HCT116 (cell line): ENCODE measurements around the gene TM7SF2. TPM values are rescaled to one million over a fixed set of nuclear protein-coding genes. Genes with fewer than 3 reads are reported as not detected.

Experiments
- ATAC-seq: fragments of 200-7000 bp; cut with Tn5 transposase; 2 replicates; pipeline ENCODE4 v1.9.1; 2020; ENCODE audit warnings: mild to moderate bottlenecking, moderate library complexity
- BruUV-seq: library from RNA; stranded (reverse); fragments of 400-500 nt; replicated peaks from 2 replicates; lab custom pipeline; 2021; lab: Mats Ljungman, UMichigan
- CTCF ChIA-PET: fragments of 300-600 bp; sonication (Branson Sonifier 250); formaldehyde crosslinking; loops from one replicate; lab custom pipeline; 2021; ENCODE audit warnings: antibody characterized with exemption; lab: Charles Lee
- POLR2A ChIA-PET: fragments of 300-600, 350-600 bp; sonication (Branson Sonifier 250); formaldehyde crosslinking; loops from one replicate; lab custom pipeline; 2021; ENCODE audit warnings: antibody characterized with exemption; lab: Charles Lee
- RAD21 ChIA-PET, 2 experiments: fragments of 300-600 bp; sonication (Branson Sonifier 250); formaldehyde crosslinking; loops; one replicate each; lab custom pipeline; 2023; ENCODE audit warnings: low total read pairs in 2 of 2; ENCODE audit not compliant: uncharacterized antibody in 2 of 2, unreplicated experiment in 2 of 2, low non-redundant PET in 1 of 2; lab: Charles Lee
- DNase-seq: peaks from one replicate; pipeline ENCODE4 v3.0.0-alpha.2; 2010; ENCODE audit warnings: low read depth, low spot score
- H2AFZ ChIP-seq: fragments of 200-600 bp; shearing (Covaris generic), sonication (generic); 2 replicates; pipeline ENCODE4 v1.6.1; 2017; ENCODE audit warnings: low read depth, mixed run types, mixed read lengths, antibody characterized with exemption, low read length; ENCODE audit not compliant: poor library complexity, severe bottlenecking
- H3K27ac ChIP-seq: 2 replicates; pipeline ENCODE4 v1.5.1; 2012; ENCODE audit warnings: low read depth, low read length
- H3K27me3 ChIP-seq: fragments of 200-600 bp; sonication (generic); 2 replicates; pipeline ENCODE4 v1.6.1; 2016; ENCODE audit warnings: mixed run types, low read length, mixed read lengths; ENCODE audit not compliant: insufficient read depth
- H3K36me3 ChIP-seq, 2 experiments: fragments of 200-500 bp in 1 of 2; fragments of 200-600 bp in 1 of 2; sonication (Bioruptor generic) in 1 of 2; sonication (generic) in 1 of 2; 2 replicates each; pipeline versions ENCODE4 v1.5.1 to v1.6.1; 2014 to 2016; ENCODE audit warnings: low read length in 2 of 2, inconsistent platforms in 1 of 2, mixed read lengths in 1 of 2, mixed run types in 1 of 2; ENCODE audit not compliant: insufficient read depth in 2 of 2, control insufficient read depth in 1 of 2
- H3K4me1 ChIP-seq, 2 experiments: fragments of 200-600 bp in 1 of 2; sonication (generic) in 1 of 2; 2 replicates each; pipeline versions ENCODE4 v1.5.1 to v1.6.1; 2012 to 2017; ENCODE audit warnings: low read length in 2 of 2, inconsistent platforms in 1 of 2, mild to moderate bottlenecking in 1 of 2, mixed read lengths in 1 of 2, mixed run types in 1 of 2, moderate library complexity in 1 of 2; ENCODE audit not compliant: insufficient read depth in 2 of 2, control insufficient read depth in 1 of 2
- H3K4me2 ChIP-seq: fragments of 200-600 bp; sonication (generic); 2 replicates; pipeline ENCODE4 v1.6.1; 2017; ENCODE audit warnings: mixed run types, low read length, mixed read lengths
- H3K4me3 ChIP-seq, 2 experiments: fragments of 200-600 bp in 1 of 2; sonication (generic) in 1 of 2; replicated peaks in 1 of 2; 2 replicates each; pipeline ENCODE4 v1.5.1; 2011 to 2016; ENCODE audit warnings: low read length in 2 of 2, control low read depth in 1 of 2, low read depth in 1 of 2, mild to moderate bottlenecking in 1 of 2, mixed read lengths in 1 of 2, mixed run types in 1 of 2
- H3K79me2 ChIP-seq: fragments of 200-600 bp; sonication (generic); 2 replicates; pipeline ENCODE4 v1.6.1; 2017; ENCODE audit warnings: mild to moderate bottlenecking, mixed run types, low read length, moderate library complexity, mixed read lengths; ENCODE audit not compliant: insufficient read depth
- H3K9ac ChIP-seq: fragments of 200-600 bp; sonication (generic); 2 replicates; pipeline ENCODE4 v1.6.1; 2016; ENCODE audit warnings: low read length, mixed read lengths
- H3K9me2 ChIP-seq: fragments of 200-600 bp; sonication (generic), shearing (Covaris generic); 2 replicates; pipeline ENCODE4 v1.6.1; 2017; ENCODE audit warnings: mixed run types, mild to moderate bottlenecking, moderate library complexity; ENCODE audit not compliant: insufficient read depth
- H3K9me3 ChIP-seq, 2 experiments: fragments of 200-500 bp in 1 of 2; fragments of 200-600 bp in 1 of 2; sonication (Bioruptor generic) in 1 of 2; sonication (generic) in 1 of 2; 2 replicates each; pipeline ENCODE4 v1.6.1; 2014 to 2017; ENCODE audit warnings: low read length in 2 of 2, mixed read lengths in 2 of 2, inconsistent platforms in 1 of 2, low read depth in 1 of 2, mild to moderate bottlenecking in 1 of 2, mixed run types in 1 of 2, moderate library complexity in 1 of 2; ENCODE audit not compliant: control insufficient read depth in 1 of 2, insufficient read depth in 1 of 2
- H4K20me1 ChIP-seq: fragments of 200-600 bp; sonication (generic), shearing (Covaris generic); 2 replicates; pipeline ENCODE4 v1.6.1; 2017; ENCODE audit warnings: mixed run types, mild to moderate bottlenecking, moderate library complexity; ENCODE audit not compliant: insufficient read depth
- CEBPB ChIP-seq: IDR thresholded peaks from 2 replicates; pipeline ENCODE4 v1.6.1; 2012; ENCODE audit warnings: low read depth
- JUND ChIP-seq: IDR thresholded peaks from 2 replicates; pipeline ENCODE4 v1.6.1; 2012
- RAD21 ChIP-seq: IDR thresholded peaks from 2 replicates; pipeline ENCODE4 v1.6.1; 2012; ENCODE audit warnings: low read depth, mild to moderate bottlenecking
- REST ChIP-seq: IDR thresholded peaks from 2 replicates; pipeline ENCODE4 v1.6.1; 2012; ENCODE audit warnings: low read depth
- TCF7L2 ChIP-seq: IDR thresholded peaks from 2 replicates; pipeline ENCODE4 v1.7.0; 2011; ENCODE audit warnings: borderline replicate concordance, inconsistent platforms; ENCODE audit not compliant: insufficient read depth, insufficient read length; ENCODE audit errors: extremely low read depth
- ZNF274 ChIP-seq: fragments of 200-500 bp; sonication (Bioruptor generic); IDR thresholded peaks from 2 replicates; pipeline ENCODE4 v1.6.1; 2014; ENCODE audit warnings: mild to moderate bottlenecking, low read depth, low read length, inconsistent platforms
- intact Hi-C: fragments of 100-400 bp; cut with micrococcal nuclease; formaldehyde crosslinking; loops from 2 replicates; pipeline ENCODE4 v1.10.0; 2022
- total RNA-seq: library from RNA; stranded (reverse); gene quantifications from one replicate; pipeline ENCODE4 v1.2.1, GENCODE V29; 2021; ENCODE audit not compliant: unreplicated experiment
- TF ChIP-seq, protein P1 (sequence below), 3 experiments: fragments of 200-600 bp in 1 of 3; sonication (generic) in 1 of 3; IDR thresholded peaks in 2 of 3; conservative IDR thresholded peaks in 1 of 3; 2 replicates each; pipeline ENCODE4 v1.5.1; 2012 to 2017; ENCODE audit warnings: low read depth in 2 of 3, low read length in 2 of 3, antibody characterized with exemption in 1 of 3, borderline replicate concordance in 1 of 3, control low read depth in 1 of 3, mild to moderate bottlenecking in 1 of 3, mixed read lengths in 1 of 3, mixed run types in 1 of 3, moderate library complexity in 1 of 3; ENCODE audit not compliant: insufficient read depth in 1 of 3

TM7SF2 gene
- total RNA-seq, 1 experiment from 2014 or later = 52.9 TPM

DNA sequence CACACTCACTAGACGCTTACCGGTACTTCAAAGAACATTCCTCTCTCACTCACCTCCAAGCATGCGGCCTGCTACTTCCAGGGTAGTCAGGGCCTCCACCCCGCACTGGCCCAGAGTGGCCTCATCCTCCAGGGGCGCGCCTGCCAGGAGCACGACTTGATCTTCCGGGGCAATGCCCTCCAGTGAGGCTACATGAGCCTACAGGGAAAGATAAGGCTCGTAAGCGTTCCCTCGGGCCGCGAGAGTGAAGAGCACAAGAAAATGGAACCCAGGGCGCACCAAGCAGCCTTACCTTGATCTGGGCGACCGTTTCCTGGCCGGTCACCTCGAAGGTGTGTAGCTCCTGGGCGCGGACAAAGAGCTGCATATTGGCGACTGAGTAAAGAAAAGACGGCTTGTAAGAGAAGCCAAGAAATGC, 9.8 kb downstream of the TM7SF2 start:
- no peaks in the 10 kb centered on the region; the same call in 1 of the 2 replicates for H4K20me1 ChIP-seq
- H3K4me3 ChIP-seq = peak overlapping the region; percentile 72 to 91
- H3K9me2 ChIP-seq = no peaks in the 10 kb centered on the region
- H3K9me3 ChIP-seq = no peaks in the 10 kb centered on the region
- peaks cover 23 to 54% of the 10 kb centered on the region in 2 experiments for H3K36me3 ChIP-seq
- H3K4me1 ChIP-seq = peaks cover 9 to 26% of the 10 kb centered on the region in 2 experiments; a peak in 3 of 4 replicates
- ChIA-PET CTCF (interaction anchor here (0.8 to 2.0 kb wide), 9 partner anchors 8 to 277 kb away, joined by 3 to 6 read pairs (median 4); partner anchors contain the start of genes CAPN1, CDC42BPG and TM7SF2), RAD21 (interaction anchor here in 1 of 2 experiments (0.6 to 1.1 kb wide), 4 partner anchors 14 to 318 kb away, joined by 3 to 5 read pairs (median 4); partner anchors contain the start of gene CAPN1), POLR2A (interaction anchor here (0.8 to 2.9 kb wide), 11 partner anchors 9 to 266 kb away, joined by 3 to 52 read pairs (median 5); partner anchors contain the start of genes CAPN1, SPDYC, SYVN1 and TM7SF2)
- no peak overlapping the region for H2AFZ ChIP-seq
- intact Hi-C loops = no loop called here
- H3K9ac ChIP-seq = peak overlapping the region; percentile 93
- peak overlapping the region; percentile 91 for H3K4me2 ChIP-seq
- TSS peak; percentile 72 for BruUV-seq
- DNase-seq = no peak
- no peak for ATAC-seq
- H3K27me3 ChIP-seq = no peaks in the 10 kb centered on the region
- H3K79me2 ChIP-seq = peaks cover 70% of the 10 kb centered on the region
- peak overlapping the region; percentile 94 for H3K27ac ChIP-seq
- TF ChIP-seq RAD21 (no peak), TCF7L2 (peak; percentile 40)

GRCh38 chr11:65121865-65122696, 10.4 kb downstream of the TM7SF2 start, which contains the start of the genes FAU and MRPL49:
TSS of gene FAU (minus strand) at chr11:65122134. CDS start at chr11:65121813, 321 bp downstream.
TSS of gene MRPL49 (plus strand) at chr11:65122321. CDS start at chr11:65122347, 26 bp downstream.
- no peaks in the 10 kb centered on the region; the same call in 1 of the 2 replicates for H4K20me1 ChIP-seq
- H3K36me3 ChIP-seq = peaks cover 25 to 61% of the 10 kb centered on the region in 2 experiments
- CTCF ChIA-PET = interaction anchor here (0.8 to 2.0 kb wide), 9 partner anchors 9 to 278 kb away, joined by 3 to 6 read pairs (median 4); partner anchors contain the start of genes CAPN1, CDC42BPG and TM7SF2
- H3K4me3 ChIP-seq = peak within 1 kb of the TSS; percentile 72 to 91
- peak within 1 kb of the TSS; percentile 94 for H3K27ac ChIP-seq
- RAD21 ChIA-PET = interaction anchor here (0.6 to 1.1 kb wide), 7 partner anchors 11 to 318 kb away, joined by 3 to 5 read pairs (median 5); partner anchors contain the start of genes CAPN1 (in 1 of the 2) and TM7SF2 (in 1 of the 2)
- H3K9ac ChIP-seq = peak within 1 kb of the TSS; percentile 93
- peak within 1 kb of the TSS; percentile 91 for H3K4me2 ChIP-seq
- intact Hi-C loops = loop anchor here (1.0 kb wide), 1 partner anchor 11 kb away; no protein-coding TSS in a partner anchor
- H2AFZ ChIP-seq = no peak within 1 kb of the TSS
- ATAC-seq (peak; percentile 81), DNase-seq (peak; percentile 93)
- no peaks in the 10 kb centered on the region for H3K9me3 ChIP-seq
- no peaks in the 10 kb centered on the region for H3K9me2 ChIP-seq
- POLR2A ChIA-PET = interaction anchor here (0.7 to 2.9 kb wide), 14 partner anchors 9 to 494 kb away, joined by 3 to 52 read pairs (median 4); partner anchors contain the start of genes CAPN1, SNX15, SPDYC and SYVN1
- H3K4me1 ChIP-seq = peaks cover 9 to 20% of the 10 kb centered on the region in 2 experiments; a peak in 3 of 4 replicates
- BruUV-seq = TSS peak; percentile 78
- peaks cover 66% of the 10 kb centered on the region for H3K79me2 ChIP-seq
- H3K27me3 ChIP-seq = no peaks in the 10 kb centered on the region
- no peak for TF ChIP-seq JUND
- peak; percentile 46 for TF ChIP-seq TCF7L2
- no peak for TF ChIP-seq CEBPB
- no peak for TF ChIP-seq RAD21
- no peak for TF ChIP-seq REST
- TF ChIP-seq, protein P1, sequence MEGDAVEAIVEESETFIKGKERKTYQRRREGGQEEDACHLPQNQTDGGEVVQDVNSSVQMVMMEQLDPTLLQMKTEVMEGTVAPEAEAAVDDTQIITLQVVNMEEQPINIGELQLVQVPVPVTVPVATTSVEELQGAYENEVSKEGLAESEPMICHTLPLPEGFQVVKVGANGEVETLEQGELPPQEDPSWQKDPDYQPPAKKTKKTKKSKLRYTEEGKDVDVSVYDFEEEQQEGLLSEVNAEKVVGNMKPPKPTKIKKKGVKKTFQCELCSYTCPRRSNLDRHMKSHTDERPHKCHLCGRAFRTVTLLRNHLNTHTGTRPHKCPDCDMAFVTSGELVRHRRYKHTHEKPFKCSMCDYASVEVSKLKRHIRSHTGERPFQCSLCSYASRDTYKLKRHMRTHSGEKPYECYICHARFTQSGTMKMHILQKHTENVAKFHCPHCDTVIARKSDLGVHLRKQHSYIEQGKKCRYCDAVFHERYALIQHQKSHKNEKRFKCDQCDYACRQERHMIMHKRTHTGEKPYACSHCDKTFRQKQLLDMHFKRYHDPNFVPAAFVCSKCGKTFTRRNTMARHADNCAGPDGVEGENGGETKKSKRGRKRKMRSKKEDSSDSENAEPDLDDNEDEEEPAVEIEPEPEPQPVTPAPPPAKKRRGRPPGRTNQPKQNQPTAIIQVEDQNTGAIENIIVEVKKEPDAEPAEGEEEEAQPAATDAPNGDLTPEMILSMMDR (IDR thresholded peaks at IDR 0.05 in 2 of 3, conservative IDR thresholded peaks at IDR 0.05 in 1 of 3; ENCODE audit: borderline replicate concordance in 1 of 3, insufficient read depth in 1 of 3, low read depth in 2 of 3, low read length in 2 of 3) = no peak
- TF ChIP-seq ZNF274 = no peak
